Hematopoietic multipotent progenitor cell treated with erythropoietin and hydrocortisone succinate and interleukin-3 and kit ligand, for 6 days (in vitro differentiated cells): ENCODE data around the gene TIMP2.

Experiments used
- DNase-seq: peaks from one replicate; pipeline ENCODE4 v3.0.0-alpha.2; 2015

Gene TIMP2

DNA sequence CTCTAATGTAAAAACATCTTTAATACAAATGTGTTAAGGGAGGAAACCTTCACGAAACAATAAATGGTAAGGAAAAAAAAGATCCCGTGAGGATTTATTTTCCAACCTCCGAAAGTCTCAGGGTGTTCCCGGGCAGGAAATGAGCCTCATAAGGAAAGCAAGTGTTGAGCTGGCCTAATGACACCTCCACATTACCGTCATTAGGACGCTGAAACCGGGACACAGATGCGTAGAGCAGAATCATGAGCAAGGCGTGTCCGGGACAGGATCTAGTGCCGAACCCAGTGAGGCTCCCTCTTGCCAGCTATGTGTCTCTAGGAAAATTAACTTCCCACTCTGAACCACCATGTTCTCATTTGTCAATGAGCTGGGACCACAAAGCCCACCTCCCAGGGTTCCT, 120.4 kb downstream of the TIMP2 start:
- no peak for DNase-seq

GRCh38 chr17:78803186-78803845, 121.9 kb downstream of the TIMP2 start:
- no peak for DNase-seq
